ENCODE data around the gene CHN1. TPM values are rescaled to one million over a fixed set of nuclear protein-coding genes. Genes with fewer than 3 reads are reported as not detected.
A peak's percentile ranks its signal among the peaks of the same experiment; 100 is the strongest.

CHN1 gene
- polyA plus RNA-seq, 1 of the 3 experiments (the other 2 are of a cell fraction) = 31.6 TPM

GRCh38 chr2:174874085-174874484 is 131.1 kb downstream of the CHN1 start:
- CTCF ChIA-PET = interaction anchor here (0.8 to 1.5 kb wide), 3 partner anchors 12 to 112 kb away, joined by 3 read pairs; no protein-coding TSS in a partner anchor
- TF ChIP-seq NFIC (IDR thresholded peaks at IDR 0.05; ENCODE audit: borderline replicate concordance) (0 out of 2 replicates have a peak, but pooled peaks have one; percentile 1), TCF12 (IDR thresholded peaks at IDR 0.05) (no peak)
- Histone ChIP-seq H3K27me3 (ENCODE audit: insufficient read depth) (no peaks in the 10 kb centered on the region), H3K4me2 (no peak overlapping the region), H3K79me2 (ENCODE audit: insufficient read depth) (no peaks in the 10 kb centered on the region), H3K9me3 (no peaks in the 10 kb centered on the region), H3K4me1 (ENCODE audit: control insufficient read depth in 1 of 2, insufficient read depth in 2 of 2, low read depth in 1 of 2, low read length in 1 of 2) (peaks cover 10 to 33% of the 10 kb centered on the region in 2 experiments; a peak in 3 of 4 replicates), H3K9ac (no peak overlapping the region), H4K20me1 (ENCODE audit: insufficient read depth) (no peaks in the 10 kb centered on the region), H3K9me2 (no peaks in the 10 kb centered on the region), H3F3A (replicated peaks; ENCODE audit: insufficient read depth) (peaks cover 3% of the 10 kb centered on the region), H3K27ac (ENCODE audit: low read depth in 2 of 2, low read length in 1 of 2) (peak overlapping the region; percentile 19 to 69; a peak in 2 of 4 replicates), H2AFZ (ENCODE audit: low read depth) (no peak overlapping the region), H3K36me3 (replicated peaks in 1 of 2; ENCODE audit: control insufficient read depth in 1 of 2, insufficient read depth in 2 of 2, low read length in 1 of 2) (peaks cover 2 to 3% of the 10 kb centered on the region in 2 experiments), H3K4me3 (ENCODE audit: low read depth in 2 of 2, low read length in 1 of 2) (no peak overlapping the region)
- DNase-seq = no peak
- 48% methylated on average over 1 of the region's 1 CpG for WGBS (ENCODE audit: low lambda C conversion rate)
- POLR2A ChIA-PET = no interaction called here

- H4K20me1 ChIP-seq (ENCODE audit: insufficient read depth) = no peaks in the 10 kb centered on the region
These were observed 131.7 kb downstream of the CHN1 start for GRCh38 chr2:174873471-174873870.

GRCh38 chr2:174870787-174871186 is 134.4 kb downstream of the CHN1 start:
- peaks cover 0 to 4% of the 10 kb centered on the region in 2 experiments for H3K36me3 ChIP-seq (replicated peaks in 1 of 2; ENCODE audit: control insufficient read depth in 1 of 2, insufficient read depth in 2 of 2, low read length in 1 of 2)
- H3K27me3 ChIP-seq (ENCODE audit: insufficient read depth) = no peaks in the 10 kb centered on the region
- no peaks in the 10 kb centered on the region for H3K9me3 ChIP-seq
- DNase-seq = peak; percentile 40
- no peaks in the 10 kb centered on the region for H3K79me2 ChIP-seq (ENCODE audit: insufficient read depth)
- no peaks in the 10 kb centered on the region for H3K9me2 ChIP-seq
- TF ChIP-seq RAD21 (IDR thresholded peaks at IDR 0.05; ENCODE audit: low read length) (0 out of 2 replicates have a peak, but pooled peaks have one; percentile 9), SIN3A (IDR thresholded peaks at IDR 0.05; ENCODE audit: borderline replicate concordance, low read depth, low read length) (no peak), CTCF (IDR thresholded peaks at IDR 0.05) (no peak), TCF12 (IDR thresholded peaks at IDR 0.05) (peak; percentile 45), EP300 (IDR thresholded peaks at IDR 0.05; ENCODE audit: borderline replicate concordance in 1 of 2, low read depth in 1 of 2, low read length in 1 of 2) (peak in 1 of 2 experiments; percentile 90; a peak in 2 of 4 replicates), RCOR1 (IDR thresholded peaks at IDR 0.05; ENCODE audit: low read length) (peak; percentile 75), SMC3 (IDR thresholded peaks at IDR 0.05; ENCODE audit: low read depth, low read length) (no peak), JUND (IDR thresholded peaks at IDR 0.05) (no peak), MAX (IDR thresholded peaks at IDR 0.05; ENCODE audit: low read depth) (no peak), MEF2A (IDR thresholded peaks at IDR 0.05; ENCODE audit: borderline replicate concordance, low read depth) (no peak), PBX3 (IDR thresholded peaks at IDR 0.05) (no peak), GATA2 (CRISPR knock-in tag; IDR thresholded peaks at IDR 0.05) (peak; percentile 83), CHD2 (IDR thresholded peaks at IDR 0.05; ENCODE audit: low read length, partially characterized antibody) (peak; percentile 45)
- peak overlapping the region in 1 of 2 experiments; percentile 68; a peak in 2 of 4 replicates for H3K27ac ChIP-seq (ENCODE audit: low read depth in 2 of 2, low read length in 1 of 2)
- ChIA-PET CTCF (interaction anchor here (1.1 to 2.4 kb wide), 4 partner anchors 99 to 122 kb away, joined by 3 to 9 read pairs (median 4); no protein-coding TSS in a partner anchor), POLR2A (no interaction called here)
- peaks cover 10 to 14% of the 10 kb centered on the region in 2 experiments; a peak in 3 of 4 replicates for H3K4me1 ChIP-seq (ENCODE audit: control insufficient read depth in 1 of 2, insufficient read depth in 2 of 2, low read depth in 1 of 2, low read length in 1 of 2)
- 48% methylated on average over 1 of the region's 1 CpG for WGBS (ENCODE audit: low lambda C conversion rate)
- H3K4me3 ChIP-seq (ENCODE audit: low read depth in 2 of 2, low read length in 1 of 2) = no peak overlapping the region
- no peak overlapping the region for H3K4me2 ChIP-seq
- no peaks in the 10 kb centered on the region for H4K20me1 ChIP-seq (ENCODE audit: insufficient read depth)
- H3F3A ChIP-seq (replicated peaks; ENCODE audit: insufficient read depth) = no peaks in the 10 kb centered on the region
- no peak overlapping the region for H3K9ac ChIP-seq
- no peak overlapping the region for H2AFZ ChIP-seq (ENCODE audit: low read depth)

More at GRCh38 chr2:174873471-174873870, 131.7 kb downstream of the CHN1 start:
- Histone ChIP-seq H3K4me3 (ENCODE audit: low read depth in 2 of 2, low read length in 1 of 2) (no peak overlapping the region), H3K4me2 (no peak overlapping the region), H3K79me2 (ENCODE audit: insufficient read depth) (no peaks in the 10 kb centered on the region), H3K9me2 (no peaks in the 10 kb centered on the region), H3K36me3 (replicated peaks in 1 of 2; ENCODE audit: control insufficient read depth in 1 of 2, insufficient read depth in 2 of 2, low read length in 1 of 2) (peaks cover 3 to 4% of the 10 kb centered on the region in 2 experiments), H2AFZ (ENCODE audit: low read depth) (0 out of 2 replicates have a peak overlapping the region, but pooled peaks have one; percentile 41), H3K27ac (ENCODE audit: low read depth in 2 of 2, low read length in 1 of 2) (peak overlapping the region; percentile 19 to 69; a peak in 3 of 4 replicates), H3K27me3 (ENCODE audit: insufficient read depth) (no peaks in the 10 kb centered on the region), H3F3A (replicated peaks; ENCODE audit: insufficient read depth) (peaks cover 3% of the 10 kb centered on the region), H3K9me3 (no peaks in the 10 kb centered on the region), H3K4me1 (ENCODE audit: control insufficient read depth in 1 of 2, insufficient read depth in 2 of 2, low read depth in 1 of 2, low read length in 1 of 2) (peaks cover 10 to 34% of the 10 kb centered on the region in 2 experiments; a peak in 3 of 4 replicates), H3K9ac (no peak overlapping the region)
- TF ChIP-seq GATA2 (CRISPR knock-in tag; IDR thresholded peaks at IDR 0.05) (no peak), NFIC (IDR thresholded peaks at IDR 0.05; ENCODE audit: borderline replicate concordance) (peak; percentile 4; the same call in 1 of the 2 replicates)
- ChIA-PET CTCF (interaction anchor here (0.8 to 1.5 kb wide), 3 partner anchors 13 to 112 kb away, joined by 3 read pairs; no protein-coding TSS in a partner anchor), POLR2A (no interaction called here)
- no peak for DNase-seq
